HG03025 (cell line): ENCODE results near the gene UBP1.
A peak's percentile ranks its signal among the peaks of the same experiment; 100 is the strongest.
"Not testable (repeated sequence)": the region's sequence is repeated elsewhere in the genome, so short reads cannot be mapped to it uniquely, and the experiment has no call there.

Source experiments
- ATAC-seq: cut with Tn5 transposase; IDR thresholded peaks from one replicate; pipeline ENCODE4 v1.9.1; 2021; ENCODE audit warnings: mild to moderate bottlenecking, moderate library complexity; ENCODE audit not compliant: unreplicated experiment, low FRiP score

The UBP1 gene, protein sequence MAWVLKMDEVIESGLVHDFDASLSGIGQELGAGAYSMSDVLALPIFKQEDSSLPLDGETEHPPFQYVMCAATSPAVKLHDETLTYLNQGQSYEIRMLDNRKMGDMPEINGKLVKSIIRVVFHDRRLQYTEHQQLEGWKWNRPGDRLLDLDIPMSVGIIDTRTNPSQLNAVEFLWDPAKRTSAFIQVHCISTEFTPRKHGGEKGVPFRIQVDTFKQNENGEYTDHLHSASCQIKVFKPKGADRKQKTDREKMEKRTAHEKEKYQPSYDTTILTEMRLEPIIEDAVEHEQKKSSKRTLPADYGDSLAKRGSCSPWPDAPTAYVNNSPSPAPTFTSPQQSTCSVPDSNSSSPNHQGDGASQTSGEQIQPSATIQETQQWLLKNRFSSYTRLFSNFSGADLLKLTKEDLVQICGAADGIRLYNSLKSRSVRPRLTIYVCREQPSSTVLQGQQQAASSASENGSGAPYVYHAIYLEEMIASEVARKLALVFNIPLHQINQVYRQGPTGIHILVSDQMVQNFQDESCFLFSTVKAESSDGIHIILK

DNA sequence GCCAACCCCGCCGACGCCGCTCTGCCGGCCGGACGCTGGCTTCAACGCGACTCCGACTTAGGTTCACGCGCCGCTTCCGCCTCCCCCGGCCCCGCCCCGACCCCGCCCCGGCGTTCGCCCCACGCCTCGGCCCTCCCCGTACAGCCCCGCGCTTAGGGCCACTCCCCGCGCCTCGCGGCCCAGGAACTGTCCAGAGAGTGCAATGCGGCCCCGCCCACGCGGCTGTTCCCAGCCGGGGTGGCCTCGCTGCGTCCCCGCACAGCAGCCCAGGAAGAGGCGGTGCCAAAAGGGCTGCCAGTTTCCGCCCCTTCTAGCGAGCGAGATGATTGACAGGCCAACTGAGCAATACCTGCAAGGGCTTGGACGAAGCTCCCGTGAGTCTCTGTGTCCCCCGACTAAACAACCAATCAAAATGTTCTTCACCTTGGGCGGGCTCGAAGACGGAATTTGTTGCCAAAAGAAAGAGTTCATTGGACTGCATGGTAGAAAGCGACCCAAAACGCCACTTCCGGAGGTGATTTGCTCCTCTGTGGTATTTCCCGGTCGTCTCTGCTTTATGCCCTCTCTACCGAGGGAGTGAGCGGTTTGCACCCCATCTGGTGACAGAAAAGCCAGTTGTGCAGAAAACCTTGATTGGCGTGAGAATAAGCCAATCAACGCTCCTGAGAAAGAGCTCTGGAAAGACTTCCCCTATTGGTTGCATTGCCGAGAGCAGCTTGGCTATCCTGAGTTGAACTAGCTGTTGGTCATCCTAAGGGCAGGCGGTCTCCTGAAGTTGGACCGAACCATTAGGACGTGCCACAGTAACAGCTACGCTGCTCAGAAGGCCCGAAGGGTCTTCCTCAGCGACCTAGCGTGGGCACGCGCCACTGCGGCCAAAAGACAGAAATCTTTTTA is at the start of gene UBP1:
TSS of gene UBP1 (minus strand) at position 78 of the 897 bp plus-strand sequence. CDS start 557 bp downstream, outside the sequence.
- ATAC-seq: peak; percentile 86

DNA sequence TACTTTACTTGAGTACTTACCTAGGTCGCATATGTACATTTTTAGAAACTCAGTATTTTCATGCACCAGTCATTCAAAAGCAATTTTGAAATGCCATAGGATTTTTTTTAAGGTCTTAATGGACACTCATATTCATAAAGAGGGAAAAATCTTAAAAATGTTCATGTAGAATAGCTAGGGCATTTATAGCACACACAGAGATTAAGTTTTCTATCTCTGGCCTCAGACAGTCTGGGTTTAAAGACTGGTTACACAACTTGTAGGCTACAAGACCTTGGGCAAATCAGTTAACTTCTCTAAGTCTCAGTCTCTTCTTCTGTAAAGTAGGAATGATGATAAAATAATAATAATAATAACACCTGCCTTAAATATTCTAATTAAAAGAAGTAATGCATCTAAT is 48.5 kb upstream of the UBP1 start:
- ATAC-seq: no peak

DNA sequence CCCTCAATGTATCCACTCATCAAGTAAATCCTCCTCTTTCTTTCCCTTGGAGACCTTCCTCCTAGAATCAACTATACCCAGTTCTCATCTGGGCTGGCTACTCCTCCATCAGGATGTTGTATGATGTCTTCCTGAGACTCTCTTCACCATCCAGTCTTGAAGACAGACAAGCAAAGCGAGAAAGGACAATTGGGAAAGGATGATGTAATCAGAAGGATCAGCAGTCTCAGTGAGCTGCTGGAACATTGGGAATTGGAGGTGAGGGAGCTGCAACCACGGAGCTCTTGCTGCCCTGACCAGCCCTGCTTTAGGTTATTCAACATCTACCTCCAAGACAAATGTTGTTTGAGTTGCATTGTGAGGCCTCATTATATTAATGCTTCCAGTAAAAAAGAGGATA is 48.0 kb upstream of the UBP1 start:
- no peak for ATAC-seq

DNA sequence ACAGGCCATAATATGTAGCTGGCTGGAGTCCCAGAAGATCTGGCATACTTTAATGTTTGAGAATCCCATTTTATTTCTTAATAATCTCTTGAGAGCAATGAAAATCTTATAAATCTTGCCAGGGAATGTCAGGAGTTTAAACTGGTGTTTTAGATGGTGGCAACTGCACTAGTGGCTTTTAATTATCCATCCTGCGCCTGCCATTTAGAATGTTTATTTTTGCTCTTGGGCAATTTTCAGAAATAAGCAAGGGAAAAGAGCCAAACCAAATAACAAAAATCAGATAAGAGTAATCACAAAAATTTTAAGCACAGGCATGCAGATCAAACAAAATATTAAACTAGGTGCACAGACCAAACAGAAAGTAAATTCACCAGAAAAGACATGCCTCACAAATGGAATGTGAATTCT is 41.9 kb upstream of the UBP1 start:
- no peak for ATAC-seq

DNA sequence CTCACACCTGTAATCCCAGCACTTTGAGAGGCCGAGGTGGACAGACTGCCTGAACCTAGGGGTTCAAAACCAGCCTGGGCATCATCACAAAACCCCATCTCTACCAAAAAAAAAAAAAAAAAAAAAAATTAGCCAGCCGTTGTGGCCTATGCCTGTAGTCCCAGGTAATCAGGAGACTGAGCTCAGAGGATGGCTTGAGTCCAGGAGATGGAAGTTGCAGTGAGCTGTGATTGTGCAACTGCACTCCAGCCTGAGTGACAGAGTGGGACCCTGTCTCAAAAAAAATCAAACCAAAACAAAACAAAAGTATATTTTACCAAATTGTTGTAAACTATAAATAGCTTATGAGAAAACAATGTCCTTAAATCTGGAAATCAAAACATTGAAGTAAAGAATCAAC is 34.7 kb upstream of the UBP1 start:
- no peak for ATAC-seq

DNA sequence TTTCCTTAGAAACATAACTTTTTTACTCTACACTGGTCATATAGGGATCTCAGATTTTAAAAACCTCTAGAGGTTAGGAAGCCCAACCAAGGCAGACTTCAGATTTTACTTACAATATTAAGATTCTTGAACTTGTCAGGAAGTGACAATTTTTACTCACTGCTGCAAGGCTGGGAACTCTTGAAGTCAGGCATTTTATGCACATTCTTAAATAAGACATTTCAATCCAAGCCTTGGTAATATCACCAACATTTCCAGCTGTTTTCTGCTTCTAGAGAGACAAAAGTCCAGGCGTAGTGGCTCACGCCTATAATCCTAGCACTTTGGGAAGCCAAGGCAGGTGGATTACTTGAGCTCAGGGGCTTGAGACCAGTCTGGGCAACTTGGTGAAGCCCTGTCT is 33.6 kb upstream of the UBP1 start:
- no peak for ATAC-seq

DNA sequence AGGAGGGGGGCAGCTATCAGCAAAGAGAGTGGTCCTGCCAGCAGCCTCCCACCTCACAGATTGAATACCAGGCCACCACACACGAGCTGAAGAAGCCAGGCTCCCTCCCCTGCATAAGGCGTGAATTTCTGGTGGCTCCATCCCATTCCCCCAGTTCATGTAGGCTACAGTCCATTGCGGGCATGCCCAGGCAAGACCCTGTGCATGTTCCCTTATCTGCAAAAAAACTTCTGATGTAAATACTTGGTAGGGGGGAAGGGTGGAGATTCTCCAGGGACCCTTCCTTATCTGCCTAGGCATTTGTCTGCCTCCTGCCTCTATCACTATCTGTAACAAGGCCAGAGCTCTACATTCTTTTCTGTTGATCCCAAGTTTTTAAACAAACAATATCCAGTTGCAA is 27.6 kb upstream of the UBP1 start:
- ATAC-seq: no peak

DNA sequence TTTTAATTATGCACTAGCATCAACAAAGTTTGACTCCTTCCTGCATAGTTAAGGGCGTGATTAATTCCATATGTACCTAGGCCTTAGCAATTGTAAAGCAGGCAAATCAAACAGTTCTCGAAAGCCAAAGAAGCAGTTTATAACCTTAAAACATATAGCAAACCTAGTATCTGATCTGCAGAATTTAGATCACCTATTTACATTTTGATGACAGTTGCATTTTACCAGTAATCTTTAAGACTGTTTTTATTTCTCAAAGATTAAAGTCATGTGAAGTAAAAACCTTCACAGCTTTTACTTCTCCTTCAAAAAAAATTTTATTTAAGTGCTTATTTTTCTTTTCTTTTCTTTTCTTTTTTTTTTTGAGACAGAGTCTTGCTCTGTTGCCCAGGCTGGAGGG is 20.9 kb upstream of the UBP1 start:
- ATAC-seq: no peak

DNA sequence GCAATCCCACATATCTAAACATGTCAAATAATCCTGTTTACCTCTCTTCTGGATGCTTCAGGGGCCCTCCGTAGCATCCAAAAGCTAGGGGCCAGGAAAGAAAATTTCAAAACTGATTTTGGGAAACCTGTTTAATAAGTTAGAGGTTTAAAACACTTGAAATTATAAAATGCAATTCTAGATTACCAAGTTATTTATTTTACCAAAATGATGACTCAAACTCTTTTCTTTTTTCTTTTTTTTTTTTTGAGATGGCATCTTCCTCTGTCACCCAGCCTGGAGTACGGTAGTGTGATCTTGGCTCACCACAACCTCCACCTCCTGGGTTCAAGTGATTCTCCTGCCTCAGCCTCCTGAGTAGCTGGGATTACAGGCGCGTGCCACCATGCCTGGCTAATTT is 19.4 kb upstream of the UBP1 start:
- not testable (repeated sequence) for ATAC-seq

DNA sequence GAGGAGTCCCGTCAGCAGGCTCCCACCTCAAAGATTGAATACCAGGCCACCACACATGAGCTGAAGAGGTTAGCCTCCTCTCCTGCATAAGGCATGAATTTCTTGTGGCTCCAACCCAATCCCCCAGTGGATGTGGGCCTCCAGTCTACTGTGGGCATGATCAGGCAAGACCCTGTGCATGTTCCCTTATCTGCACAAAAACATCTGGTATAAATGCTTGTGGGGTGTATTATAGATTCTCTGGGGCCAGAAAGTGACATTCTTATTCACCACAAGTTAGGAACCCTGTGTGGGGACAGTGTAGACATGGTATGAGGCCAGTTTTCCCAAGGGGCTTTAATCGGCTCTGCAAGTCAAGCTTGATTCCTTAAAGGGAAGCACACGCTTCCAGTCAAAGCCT is 18.2 kb upstream of the UBP1 start:
- ATAC-seq: no peak

DNA sequence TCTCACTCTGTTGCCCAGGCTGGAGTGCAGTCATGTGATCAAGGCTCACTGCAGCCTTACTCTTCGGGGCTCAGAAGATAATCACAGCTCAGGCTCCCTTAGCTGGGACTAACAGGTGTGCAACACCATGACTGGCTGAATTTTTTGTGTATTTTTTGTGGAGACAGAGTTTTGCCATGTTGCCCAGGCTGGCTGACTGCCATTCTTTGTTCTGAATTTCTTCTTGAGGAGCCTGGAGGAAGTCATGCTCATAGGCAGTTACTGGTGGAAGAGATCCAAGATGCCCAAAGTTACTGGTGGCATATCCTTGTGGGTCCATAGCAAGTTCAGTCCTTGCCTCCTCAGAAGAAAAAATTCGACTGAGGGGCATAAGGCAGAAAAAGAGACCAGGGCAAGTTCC is 16.6 kb upstream of the UBP1 start:
- no peak for ATAC-seq

DNA sequence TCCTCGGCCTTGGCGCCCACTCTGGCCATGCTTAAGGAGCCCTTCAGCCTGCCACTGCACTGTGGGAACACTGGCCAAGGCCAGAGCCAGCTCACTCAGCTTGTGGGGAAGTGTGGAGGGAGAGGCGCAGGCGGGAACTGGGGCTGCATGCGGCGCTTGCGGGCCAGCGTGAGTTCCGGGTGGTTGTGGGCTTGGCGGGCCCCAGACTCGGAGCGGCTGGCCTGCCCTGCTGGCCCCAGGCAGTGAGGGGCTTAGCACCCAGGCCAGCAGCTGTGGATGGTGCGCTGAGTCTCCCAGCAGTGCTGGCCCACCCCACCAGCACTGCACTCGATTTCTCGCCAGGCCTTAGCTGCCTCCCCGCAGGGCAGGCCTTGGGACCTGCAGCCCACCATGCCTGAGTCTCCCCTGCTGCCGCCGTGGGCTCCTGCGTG is 13.1 kb upstream of the UBP1 start:
- ATAC-seq: no peak

DNA sequence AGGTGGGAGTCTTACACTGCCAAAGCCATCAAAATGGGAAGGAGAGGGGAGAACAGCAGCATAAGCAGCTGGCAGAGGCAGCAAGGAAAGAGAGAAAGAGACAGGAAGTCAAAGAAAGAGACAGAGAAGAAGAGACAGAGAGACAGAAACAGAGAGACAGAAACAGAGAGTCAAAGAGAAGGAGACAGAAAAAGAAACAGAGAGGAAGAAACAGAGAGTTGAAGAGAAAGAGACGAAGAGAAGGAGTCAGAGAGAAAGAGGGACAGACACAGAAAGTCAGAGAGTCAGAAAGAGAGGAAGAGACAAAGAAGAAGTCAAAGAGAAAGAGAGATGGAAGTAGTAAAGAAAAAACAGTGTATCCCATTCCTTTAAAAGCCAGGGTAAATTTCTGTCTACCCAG is 11.8 kb upstream of the UBP1 start:
- not testable (repeated sequence) for ATAC-seq

DNA sequence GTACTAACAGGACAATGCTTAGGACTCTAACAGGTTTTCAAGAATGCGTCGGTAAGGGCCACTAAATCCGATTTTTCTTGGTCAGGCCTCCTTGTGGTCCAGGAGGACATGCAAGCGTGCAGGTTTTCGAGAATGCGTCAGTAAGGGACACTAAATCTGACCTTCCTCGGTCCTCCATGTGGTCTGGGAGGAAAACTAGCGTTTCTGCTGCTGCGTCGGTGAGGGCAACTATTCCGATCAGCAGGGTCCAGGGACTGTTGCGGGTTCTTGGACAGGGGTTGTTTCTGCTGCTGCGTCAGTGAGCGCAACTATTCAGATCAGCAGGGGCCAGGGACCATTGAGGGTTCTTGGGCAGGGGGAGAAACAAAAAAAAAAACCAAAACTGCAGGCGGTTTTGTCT is 7.8 kb upstream of the UBP1 start:
- ATAC-seq: no peak

DNA sequence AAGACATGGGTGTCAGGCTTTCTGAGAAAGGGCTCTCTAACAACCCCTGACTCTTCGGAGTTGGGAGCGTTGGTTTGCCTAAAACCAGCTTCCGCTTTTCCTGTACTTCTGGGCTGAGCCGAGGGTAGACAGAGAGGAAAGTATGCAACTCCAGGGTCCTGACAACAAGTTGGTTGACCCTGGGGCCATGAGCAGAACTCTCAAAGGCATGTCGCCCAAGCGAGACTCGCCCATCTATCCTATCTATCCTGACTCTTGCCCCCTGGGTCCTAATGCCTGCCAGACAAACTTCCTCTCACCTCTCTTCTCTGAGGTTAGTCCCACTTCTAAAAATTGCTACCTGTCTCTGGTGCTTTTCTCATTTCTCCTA is 7.0 kb upstream of the UBP1 start:
- not testable (repeated sequence) for ATAC-seq

DNA sequence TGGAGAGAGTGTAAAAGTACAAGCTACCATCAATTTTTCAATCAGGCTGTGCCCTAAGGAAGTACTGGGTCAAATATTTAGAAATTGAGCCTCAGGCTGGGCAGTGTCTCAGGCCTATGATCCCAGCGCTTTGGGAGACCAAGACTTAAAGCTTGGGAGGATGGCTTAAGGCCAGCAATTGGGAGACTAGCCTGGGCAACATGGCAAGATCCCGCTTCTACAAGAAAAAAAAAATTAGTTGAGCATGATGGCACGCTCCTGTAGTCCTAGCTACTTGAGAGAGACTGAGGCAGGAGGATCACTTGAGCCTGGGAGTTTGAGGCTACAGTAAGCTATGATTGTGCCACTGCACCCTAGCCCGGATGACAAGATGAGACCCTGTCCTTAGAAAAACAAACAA is 2.0 kb upstream of the UBP1 start:
- ATAC-seq: no peak

DNA sequence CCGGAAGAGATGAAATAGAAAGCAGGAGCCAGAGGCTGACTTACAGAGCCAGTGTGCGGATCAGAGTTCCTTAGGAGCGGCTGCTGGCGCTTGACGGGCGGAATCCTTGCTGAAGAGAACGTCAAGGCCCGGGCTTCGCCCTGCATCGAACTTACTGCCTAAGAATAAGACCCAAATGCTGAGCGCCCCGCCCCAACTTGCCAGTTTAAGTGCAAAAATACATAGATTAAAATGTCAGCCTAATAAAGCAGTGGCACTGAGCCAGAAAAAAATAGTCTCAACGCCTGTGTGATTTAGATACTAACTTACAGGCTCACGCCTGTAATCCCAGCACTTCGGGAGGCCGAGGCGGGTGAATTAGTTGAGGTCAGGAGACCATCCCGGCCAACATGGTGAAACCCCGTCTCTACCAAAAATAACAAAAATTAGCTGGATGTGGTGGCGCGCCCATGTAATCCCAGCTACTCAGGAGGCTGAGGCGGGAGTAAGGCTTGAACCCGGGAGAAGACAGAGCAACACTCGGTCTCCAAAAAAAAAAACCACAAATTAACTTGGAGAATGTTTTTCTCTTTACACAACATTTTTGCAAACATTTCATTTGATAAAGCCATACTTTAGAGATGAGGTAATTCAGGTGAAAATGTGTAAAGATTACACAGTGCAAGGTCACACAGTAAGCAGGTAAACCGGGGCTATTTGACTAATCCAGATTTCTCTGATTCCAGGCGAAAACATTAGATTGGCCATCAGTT is 1.2 kb upstream of the UBP1 start:
- peak; percentile 0 for ATAC-seq

DNA sequence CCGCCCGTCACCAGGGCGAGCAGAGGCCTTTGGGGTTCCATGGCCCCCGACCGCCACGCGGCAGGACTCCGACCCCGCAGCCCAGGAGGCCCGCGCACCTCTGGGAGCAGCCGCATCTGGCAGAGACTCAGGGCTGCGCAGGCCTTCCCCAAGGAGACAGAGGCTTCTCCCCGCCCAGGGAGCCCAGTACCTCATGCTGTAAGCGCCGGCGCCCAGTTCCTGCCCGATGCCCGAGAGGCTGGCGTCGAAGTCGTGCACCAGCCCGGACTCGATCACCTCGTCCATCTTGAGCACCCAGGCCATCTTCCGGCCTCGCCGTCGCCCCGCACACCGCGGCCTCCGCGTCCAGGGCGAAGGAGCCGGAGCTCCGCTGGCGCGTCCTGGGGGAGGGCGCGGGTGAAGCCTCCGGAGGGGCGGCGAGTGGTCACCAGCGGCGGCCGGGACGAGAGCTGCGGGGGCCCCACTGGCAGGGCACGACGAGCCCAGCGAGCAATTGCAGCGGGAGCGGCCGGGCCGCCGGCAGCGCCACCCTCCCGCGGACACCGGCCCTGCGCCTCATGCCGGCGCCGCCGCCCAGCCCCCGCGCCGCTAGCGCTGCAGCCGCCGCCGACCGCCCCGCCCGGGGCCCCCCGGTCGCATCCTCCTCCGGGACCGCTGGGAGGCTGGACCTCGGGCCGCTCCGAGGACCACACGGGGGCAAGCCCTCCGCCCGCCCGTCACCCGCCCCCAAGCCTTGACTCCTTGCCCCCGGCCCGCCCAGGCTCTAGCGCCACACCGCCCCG is 468 bp downstream of the UBP1 start:
- ATAC-seq: peak; percentile 8

DNA sequence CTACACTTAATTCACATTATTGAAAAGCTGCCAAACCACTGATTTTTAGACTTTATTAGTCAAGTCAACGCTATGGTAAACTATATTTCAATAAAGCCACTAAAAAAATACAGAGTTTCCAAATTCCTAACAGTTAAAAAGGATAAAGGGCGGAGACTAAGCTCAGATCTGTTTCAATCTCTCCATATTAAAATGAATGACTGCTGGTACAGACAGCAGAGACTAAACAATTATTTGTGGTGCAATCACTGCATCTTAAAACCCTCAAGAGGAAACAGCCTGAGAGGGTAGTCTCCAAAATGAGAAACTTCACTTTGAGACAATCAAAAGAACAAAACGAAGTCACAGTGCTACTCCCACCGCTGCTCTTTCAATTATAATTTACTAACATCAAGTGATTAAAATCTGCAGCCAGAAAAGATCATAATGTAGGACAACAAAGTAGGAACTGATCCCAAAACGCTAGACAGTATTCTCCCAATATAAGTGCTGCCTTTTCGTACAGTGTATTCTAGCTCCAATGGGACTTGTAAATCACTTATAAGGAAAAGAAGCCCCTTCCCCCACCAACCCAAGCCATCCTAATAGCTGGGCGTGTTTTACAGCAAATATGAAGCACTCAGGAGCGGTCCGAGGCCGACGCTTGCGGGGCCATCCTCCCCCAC is 1.2 kb downstream of the UBP1 start:
- no peak for ATAC-seq
